ENCODE results near the gene FRMD3.

The FRMD3 gene

DNA sequence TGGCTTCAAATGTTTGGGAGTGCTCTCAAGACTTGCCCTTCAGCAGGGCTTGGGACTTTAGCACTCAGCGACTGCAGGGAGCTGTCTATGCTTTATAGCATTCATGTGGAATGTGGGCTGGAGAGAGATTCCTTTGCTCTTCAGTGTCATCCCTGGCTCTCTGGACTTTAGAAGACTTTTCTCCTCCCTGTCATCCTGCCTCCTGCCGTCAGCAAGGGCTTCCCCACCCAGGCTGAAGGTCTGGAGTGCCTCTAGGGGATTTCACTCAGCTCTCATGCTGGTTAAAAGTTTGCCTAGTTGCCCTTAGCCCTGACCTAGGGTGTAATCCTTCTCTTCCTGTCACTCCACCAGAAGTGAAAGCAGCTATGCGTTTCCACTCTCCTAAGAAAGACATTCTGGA is 210.9 kb downstream of the FRMD3 start:
- DNase-seq = no peak

DNA sequence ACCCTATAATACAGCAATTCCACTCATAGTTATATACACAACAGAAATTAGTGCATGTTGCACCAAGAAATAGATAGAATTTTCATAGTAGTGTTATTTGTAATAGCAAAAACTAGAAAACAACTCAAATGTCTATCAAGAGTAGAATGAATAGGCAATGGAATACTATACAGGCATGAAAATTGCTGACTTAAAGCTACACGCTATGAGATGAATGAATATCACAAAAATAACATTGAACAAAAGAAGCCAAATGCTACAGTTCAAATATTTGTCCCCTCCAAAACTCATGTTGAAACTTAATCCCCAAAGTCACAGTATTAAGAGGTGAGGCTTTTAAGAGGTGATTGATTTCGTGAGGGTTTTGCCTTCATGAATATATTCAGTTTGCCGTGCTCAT is 215.1 kb downstream of the FRMD3 start:
- no peak for DNase-seq

DNA sequence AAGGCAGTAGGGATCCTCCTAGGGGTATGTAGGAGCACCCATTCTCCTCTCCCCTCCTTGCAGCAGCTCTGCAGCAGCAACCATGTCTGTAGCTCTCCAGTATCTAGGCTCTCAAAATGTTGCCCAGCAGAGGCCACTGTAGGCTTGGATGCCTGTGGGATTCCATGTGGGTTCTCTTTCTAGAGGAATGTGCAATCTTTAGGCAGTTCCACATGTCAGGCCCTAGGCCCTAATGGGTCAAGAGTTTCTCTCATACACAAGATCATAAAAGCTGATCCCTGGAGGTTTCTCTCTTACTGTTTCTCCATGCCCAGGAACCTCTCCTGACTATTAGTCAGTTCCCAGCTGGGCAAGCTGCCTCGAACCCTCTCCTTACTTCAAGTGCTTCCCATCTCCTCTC is 215.8 kb downstream of the FRMD3 start:
- no peak for DNase-seq

DNA sequence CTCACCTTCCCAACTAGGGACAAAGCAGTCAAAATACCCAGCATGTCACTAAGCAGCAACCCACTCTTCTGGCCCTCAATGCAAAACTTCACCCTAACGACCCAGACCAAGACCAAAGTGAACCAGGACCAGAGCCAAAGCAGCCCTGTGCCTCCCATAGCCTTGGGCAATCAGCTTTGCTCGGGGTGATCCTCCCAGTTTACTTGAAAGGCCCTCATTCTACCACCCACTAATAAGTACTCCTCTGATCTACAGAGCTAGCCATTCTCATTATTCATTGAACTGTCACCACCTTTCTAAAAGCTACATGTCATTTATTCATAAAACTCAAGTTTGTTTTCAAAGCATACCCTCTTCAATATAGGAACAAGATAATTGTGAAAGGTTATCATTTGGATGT is 221.0 kb downstream of the FRMD3 start:
- no peak for DNase-seq

DNA sequence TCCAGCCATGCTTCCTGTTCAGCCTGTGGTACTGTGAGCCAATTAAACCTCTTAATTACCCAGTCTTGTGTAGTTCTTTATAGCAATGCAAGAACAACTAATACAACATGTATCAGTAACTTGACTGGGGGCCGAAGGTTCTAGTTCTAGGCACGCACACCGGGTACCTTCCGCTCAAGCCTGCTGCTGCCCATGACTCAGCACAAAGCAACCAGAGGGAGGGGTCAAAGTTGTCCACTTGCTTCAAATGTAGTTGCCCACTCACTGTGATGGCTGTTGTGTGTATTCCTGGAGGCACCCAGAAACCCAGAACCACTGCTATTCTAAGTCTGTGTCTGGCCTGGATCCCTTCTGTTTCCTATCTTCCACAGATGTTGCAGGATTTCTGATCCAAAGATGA is 222.6 kb downstream of the FRMD3 start:
- no peak for DNase-seq

DNA sequence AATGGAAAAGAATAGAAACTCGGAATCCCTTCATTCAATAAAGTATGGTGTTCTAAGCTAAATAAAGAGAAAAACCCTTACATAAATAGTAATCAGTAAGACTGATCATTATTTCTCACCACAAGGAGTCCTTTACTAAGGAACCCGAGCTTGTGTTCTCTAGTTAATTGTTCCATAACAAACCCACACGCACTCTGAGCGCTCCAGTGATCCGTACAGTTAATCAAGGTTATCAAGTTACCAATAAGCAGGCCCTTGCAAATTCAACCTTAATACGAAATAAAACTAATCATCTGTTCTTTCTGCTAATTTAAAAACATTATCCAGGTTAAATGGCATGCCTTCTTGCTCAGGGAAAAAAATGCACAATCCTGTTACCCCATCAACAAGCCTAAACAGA is 224.4 kb downstream of the FRMD3 start:
- no peak for DNase-seq

DNA sequence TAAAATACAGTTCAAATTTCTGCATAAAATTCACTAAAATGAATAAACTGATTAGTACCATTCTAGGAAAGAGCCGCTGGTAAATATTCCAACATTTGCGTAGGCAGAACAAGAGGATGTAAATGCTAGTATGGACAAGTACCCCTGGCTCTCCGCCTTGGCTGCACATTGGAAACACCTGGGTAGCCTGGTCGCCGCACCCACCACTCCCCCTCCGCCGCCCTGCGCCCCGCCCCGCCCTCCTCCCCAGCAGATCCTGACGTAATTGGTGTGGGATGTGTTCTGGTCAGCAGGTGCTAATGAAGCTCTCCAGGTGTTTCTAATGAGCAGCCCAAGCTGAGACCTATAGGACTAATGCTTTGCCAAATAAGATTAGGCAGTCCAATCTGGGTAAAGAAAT is 225.7 kb downstream of the FRMD3 start:
- no peak for DNase-seq

DNA sequence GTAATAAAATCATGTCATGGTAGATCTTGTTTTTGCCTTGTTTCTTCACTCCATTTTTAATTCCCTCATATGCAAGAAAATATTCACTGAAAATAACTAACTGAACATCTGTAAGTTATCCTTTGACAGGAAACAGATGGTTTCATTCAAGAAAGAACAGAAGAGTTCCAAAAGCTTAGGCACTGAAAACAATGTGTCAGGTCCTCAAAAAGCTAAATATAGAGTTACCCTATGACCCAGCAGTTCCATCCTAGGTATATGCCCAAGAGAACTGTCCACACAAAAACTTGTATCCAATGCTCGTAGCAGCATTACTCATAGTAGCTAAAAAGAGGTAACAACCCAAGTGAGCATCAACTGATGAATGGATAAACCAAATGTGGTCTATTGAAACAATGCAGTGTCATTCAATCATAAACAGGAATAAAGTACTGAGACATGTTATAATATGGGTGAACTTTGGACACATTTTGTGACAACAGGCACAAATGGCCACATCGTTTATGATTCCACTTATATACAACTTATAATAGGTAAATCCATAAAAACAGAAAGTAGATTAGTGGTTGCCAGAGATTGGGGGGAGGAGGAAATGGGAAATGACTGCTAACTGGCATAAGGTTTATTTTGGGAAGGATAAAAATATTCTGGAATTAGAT is 231.0 kb downstream of the FRMD3 start:
- DNase-seq = no peak

DNA sequence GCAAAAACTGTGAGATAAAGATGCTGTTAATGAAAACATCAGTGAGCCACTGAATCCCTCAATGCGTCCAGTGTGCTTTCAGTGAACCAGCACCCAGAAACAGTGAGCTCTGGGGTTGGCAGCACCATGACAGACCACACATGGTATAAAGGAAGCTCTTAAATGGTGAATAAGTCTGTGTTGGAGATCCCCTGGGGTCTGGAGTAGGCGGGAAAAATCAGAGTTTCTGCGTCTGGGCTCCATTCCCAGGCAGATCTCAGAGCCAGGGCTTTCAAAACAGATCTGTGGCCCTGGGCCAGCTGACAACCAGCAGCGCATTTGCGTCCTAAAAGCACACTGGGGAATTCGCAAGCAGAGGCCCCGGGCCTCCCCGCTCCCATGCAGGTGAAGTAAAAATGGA is 233.5 kb downstream of the FRMD3 start:
- DNase-seq = no peak

DNA sequence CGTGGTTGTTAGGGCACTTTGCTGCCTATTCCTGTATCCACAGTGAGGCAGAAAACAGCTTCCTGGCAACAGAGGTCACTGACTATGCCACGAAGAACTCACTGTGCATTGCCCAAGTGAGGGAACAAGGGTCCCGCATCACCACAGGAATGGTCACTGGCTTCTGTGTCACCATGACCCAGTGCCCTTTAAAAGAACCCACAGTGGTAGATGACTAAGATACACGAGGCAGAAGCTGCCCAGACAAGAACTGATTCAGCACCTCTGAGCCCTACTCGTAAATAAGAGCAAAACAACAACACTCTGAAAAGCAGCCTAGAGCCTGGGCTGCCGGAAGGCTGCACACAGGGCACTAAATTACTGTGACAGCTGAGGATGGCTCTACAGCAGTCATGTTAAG is 238.6 kb downstream of the FRMD3 start:
- DNase-seq = no peak

DNA sequence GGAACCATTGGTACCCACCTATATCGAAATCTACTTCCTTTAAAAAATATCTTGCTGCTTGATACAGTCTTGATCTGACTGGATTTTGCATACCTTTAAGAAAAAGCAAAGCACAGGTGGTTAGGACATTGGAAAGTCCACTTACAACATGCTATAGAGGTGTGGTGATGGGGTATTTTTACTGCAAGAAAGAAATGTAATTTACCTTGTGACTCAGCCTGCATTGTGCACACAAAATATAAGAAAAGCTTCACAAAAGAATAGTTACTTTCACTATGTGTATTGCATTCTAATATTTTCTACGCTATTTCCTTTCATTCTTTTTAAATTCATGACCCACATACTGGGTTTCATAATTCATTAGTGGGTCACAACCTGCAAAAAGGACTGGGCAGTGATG is 239.1 kb downstream of the FRMD3 start:
- no peak for DNase-seq

DNA sequence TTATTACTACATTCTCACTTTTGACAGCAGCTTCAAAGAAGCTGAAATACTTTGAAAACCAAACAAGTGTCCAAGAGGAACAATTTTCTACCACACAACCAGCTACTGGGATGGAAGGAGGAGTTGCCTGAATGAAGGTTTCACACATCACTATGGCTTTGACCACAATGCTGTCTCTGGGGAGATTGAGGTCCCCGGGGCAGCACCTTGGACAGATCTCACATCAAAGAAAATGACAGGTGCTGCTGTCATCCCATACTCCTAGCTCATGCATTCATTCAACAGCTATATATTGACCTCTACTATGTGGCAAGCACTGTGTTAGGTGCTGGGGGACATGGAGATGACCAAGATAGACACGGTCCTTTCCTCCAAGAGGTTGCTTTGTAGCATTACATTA is 242.1 kb downstream of the FRMD3 start:
- no peak for DNase-seq

DNA sequence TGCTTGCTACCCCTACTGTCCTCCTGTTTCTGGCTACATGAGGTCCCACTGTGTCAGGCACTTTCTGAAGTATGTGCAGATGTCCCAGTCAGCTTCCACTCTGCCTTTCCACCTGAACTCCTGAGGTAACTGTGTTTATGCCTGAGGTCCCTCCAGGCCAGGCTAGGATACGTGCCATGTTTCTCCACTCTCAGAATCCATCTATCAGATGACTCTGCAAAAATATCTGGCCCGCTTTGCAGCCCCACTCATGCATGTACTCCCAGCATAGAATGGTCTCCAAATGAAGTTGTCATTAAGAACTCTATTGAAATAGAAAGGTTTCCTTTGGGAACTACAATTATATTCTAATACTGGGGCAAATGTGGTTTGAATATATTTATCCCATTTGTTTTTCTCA is 243.4 kb downstream of the FRMD3 start:
- no peak for DNase-seq

DNA sequence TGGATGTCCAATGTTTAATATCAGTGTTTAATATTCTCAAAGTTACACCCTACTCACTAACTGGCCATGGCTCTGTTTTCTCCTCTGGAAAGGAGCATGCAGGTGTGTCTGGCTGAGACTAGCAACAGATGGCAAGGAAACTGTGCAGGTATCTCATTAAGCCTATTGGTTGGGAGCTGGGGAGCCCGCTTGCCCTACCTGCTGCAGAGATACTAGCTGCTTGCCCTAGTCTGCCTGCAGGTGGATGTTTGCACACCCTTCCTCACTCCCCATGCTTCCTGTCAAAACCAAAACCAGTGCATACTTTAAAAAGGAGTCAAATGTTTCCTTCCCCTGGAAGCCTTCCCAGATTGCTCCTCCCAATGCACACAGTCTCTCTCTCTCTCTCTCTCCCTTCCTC is 247.0 kb downstream of the FRMD3 start:
- no peak for DNase-seq

DNA sequence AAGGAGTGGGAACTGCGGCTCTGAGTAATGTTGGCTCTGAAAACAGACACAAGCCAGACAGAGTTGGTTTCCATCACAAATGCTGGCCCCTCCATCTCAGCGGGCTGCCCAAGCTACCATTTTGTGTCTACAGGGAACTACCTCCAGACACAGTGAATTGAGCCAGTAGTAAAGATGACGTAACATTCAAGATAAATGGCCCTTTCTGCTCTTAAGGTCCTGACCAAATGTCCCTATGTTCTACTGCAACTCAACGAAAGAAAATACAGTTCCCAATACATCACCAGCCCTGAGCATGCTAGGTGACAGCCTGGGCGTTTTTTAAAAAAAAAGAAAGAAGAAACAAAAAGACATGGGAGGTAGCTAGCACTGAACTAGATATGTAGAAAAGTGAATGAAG is 247.5 kb downstream of the FRMD3 start:
- no peak for DNase-seq

DNA sequence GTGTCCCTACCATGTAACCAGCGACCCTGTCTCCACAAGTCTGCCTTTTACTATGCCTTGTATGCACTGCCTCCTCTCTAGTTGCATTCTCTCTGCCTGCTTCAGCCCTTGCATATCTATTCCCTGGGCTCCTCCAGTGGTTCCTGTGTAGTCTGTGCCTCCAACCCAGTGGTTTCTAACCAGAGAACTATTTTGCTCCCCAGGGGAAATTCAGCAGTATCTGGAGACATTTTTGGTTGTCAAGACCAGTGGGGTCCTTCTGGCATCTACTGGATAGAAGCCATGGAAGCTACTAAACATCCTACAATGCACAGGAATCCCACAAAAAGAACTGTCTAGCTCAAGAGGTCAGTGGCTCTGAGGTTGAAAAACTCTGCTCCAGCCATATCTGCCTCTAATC is 251.2 kb downstream of the FRMD3 start:
- no peak for DNase-seq

DNA sequence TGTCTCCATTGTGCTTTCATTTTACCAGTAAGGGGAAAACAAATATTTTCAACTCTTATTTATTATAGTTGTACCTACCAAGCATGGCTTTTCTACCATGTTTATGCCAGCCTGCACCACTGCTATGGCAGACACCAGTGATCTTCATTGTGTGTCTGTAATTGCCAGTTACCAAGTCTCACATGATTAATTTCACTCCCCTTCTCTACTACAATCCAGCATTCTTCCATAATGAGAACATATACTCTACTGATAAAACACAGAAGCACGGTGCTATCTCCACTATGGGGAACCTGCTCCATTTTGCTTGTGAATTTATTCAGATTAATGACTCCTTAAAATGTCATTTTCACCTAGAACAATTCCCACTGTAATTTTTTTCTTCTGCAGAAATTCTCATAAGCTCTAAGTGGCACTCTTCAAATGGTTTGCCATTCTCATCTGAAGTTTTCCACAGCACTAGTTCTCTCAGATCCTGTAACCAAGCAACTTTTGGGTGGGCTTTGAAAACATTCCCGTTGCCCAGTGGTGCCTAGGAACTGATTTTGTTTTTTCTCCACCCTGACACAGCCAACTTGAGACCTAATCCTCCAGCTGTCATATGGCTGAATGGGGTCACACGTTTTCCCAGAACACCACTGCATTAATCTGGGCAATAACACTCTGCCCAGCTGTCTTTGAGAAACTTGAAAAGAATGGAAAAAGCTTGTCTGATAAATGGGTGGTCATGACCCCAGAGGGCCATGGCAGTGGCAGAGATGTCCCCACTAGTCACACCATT is 252.6 kb downstream of the FRMD3 start:
- no peak for DNase-seq

DNA sequence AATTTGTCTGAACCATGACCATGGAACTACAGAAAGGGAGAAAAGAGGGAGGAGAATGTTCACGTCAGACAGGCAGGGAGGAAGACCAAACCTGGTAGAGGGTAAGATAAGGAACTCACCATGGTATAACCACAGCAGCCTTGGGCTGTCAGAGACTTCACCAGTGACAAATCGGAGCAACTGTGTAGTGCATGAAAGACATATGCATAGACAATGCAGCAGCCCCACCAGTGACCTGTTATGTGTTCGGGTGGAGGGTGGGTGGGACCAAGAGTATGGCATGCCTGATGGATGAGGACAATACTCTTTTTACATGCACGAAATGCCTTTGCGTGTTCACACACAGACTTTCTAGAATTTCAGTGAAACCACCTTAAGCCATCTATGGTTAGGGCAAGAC is 253.5 kb downstream of the FRMD3 start:
- DNase-seq = no peak

DNA sequence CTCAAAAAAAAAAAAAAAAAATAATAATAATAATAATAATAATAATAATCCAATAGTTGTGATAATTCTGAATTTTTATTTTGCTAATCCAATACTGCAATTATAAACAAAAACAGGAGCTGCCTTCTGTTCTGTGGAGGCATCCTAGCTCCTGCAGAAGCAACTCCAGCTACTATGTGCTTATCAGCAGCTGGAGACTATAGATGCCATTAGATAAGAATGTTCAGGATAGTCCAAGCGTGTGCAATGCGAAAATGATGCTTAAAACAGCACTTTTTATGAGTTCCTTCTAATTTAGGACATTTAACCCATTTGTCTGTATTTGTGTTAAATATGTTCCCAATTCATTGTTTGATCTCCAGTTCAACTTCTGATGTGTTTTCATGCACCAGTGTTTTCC is 254.7 kb downstream of the FRMD3 start:
- no peak for DNase-seq

DNA sequence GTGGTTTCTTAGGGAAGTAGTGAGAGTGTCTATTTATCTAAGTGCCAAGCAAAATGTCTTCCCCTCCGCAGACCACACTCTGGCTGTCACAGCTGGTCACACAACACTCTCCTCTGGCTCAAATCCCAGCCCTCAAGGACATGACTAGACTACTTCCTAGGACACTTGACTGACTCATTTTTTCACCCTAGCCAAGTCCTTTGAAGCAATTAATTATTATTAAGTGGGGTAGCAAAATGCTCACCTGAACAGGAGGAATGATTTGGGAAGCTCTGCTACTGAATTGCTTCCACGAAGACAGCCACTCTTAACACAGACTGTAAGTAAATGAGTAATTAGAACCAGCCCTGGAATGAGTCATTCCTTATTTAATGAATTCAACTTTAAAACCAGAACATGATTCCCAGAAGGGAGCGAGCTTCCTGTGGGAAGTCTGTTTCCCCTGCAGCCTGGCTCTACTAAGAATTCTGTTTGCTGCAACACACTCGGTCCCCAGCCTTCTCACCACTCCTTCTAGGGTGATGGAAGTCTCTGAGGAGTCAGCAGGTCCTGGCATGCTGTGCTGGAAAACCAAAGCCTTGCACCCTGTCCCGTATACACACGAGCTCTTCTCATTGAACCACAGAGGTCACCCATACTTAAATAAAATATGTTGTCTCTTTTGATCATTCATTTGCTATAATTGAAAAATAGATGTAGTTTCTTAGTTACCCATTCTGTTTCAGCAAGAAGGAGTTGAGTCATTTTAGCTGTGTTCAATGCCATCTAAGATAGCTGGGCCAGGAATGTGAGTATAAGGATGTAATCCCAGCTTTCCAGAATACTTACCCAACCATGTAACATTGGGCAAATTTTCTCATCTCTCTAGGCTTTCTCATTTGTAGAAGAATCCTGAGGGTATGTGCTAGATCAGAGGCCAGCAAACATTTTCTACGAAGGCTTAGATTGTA is 256.6 kb downstream of the FRMD3 start:
- DNase-seq = no peak

DNA sequence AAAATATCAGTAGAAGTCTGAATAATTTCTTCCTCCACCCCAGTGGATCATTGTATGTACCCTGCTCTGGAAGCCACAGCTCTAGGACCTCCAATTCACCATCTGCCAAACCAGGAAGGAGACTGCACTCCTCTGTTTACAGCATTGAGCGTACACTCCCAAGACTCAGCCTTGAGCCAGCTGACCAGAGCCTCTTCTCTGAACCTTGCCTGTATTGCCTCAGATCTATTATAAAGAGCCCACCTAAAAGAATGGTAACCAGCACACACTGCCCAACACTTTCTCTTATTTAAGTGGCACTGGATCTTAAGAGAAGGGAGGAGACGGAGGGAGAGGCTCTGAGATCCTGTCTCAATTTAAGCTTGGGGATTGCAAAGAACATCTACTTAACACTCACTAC is 257.4 kb downstream of the FRMD3 start:
- DNase-seq = no peak

DNA sequence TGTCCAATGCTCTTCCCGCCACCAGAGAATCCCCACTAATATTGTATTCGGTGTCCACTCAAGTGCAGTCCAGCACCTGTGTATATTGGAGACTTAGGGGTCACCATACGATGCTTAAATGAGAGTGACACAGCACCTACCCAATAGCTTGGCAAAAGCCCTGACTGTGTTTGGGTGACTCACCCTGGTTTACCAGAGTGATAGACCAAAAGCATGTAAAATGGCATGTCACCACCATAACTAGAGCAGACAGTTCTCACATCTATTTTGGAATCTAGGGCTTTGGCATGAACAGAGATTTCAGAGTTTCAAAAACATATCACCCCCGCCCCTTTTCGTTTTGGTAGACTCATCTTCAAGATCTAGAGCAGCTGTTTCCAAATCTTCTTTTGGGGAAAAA is 257.9 kb downstream of the FRMD3 start:
- DNase-seq = no peak

DNA sequence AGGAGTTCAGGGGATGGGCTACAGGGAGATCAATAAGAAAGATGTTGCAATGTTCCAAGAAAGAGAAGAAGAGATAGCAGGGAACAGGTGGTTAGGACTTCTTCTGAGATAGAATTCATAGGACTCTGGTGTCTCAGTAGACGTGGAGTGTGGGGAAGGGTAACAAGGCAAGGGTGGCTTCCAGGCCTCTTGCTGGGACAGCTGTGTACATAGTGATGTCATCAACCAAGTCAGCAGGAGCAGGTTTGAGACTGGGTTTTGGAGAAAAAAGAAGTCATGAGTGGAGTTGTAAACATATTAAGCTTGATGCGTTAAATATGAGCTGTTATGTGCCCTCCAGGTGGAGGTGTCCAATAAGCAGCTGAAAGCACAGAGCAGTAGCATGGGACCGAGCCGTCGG is 263.4 kb downstream of the FRMD3 start:
- no peak for DNase-seq

DNA sequence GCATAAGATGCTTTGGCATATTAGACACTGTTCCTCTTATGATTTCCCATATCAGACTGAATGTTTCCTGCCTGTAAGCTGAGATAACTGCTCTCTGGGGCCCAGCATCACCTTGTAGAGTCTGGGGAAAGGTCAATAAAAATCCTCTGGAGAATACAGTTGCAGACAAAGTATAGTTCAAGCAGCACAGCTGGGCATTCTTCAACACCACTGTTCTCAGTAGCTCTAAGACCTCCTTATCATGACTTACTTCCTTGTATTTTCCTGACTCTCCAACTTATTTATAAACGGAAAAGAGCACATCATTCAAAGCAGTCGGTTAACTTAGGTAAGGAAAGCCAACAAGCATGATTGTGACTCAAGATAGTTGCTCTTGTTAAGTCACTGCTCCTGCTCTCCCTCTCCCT is 266.5 kb downstream of the FRMD3 start:
- no peak for DNase-seq
